GOT3 (cell line): Measurements from ENCODE around the gene PAGE2.
"Not testable (repeated sequence)": the region's sequence is repeated elsewhere in the genome, so short reads cannot be mapped to it uniquely, and the experiment has no call there.

Source experiments
- DNase-seq: peaks from one replicate; lab custom pipeline; 2025; ENCODE audit warnings: mixed read lengths; lab: John Stamatoyannopoulos, UW

Gene PAGE2

GRCh38 chrX:55123900-55124299 is 35.1 kb downstream of the PAGE2 start:
- DNase-seq = no peak

- no peak for DNase-seq
Observed at GRCh38 chrX:55127692-55128091, 38.9 kb downstream of the PAGE2 start.

- no peak for DNase-seq
Observed at GRCh38 chrX:55129361-55129760, 40.5 kb downstream of the PAGE2 start.

- DNase-seq = no peak
Observed at GRCh38 chrX:55130481-55130880, 41.7 kb downstream of the PAGE2 start.

GRCh38 chrX:55132416-55132815 is 43.6 kb downstream of the PAGE2 start:
- no peak for DNase-seq

GRCh38 chrX:55135171-55135570 is 46.4 kb downstream of the PAGE2 start:
- no peak for DNase-seq

GRCh38 chrX:55140800-55141199 is 52.0 kb downstream of the PAGE2 start:
- DNase-seq = not testable (repeated sequence)
